HG03280 (cell line): ENCODE data around the gene STIM1.

Source experiments
- ATAC-seq: cut with Tn5 transposase; IDR thresholded peaks from one replicate; pipeline ENCODE4 v1.9.1; 2021; ENCODE audit warnings: mild to moderate bottlenecking, moderate library complexity; ENCODE audit not compliant: unreplicated experiment

Gene STIM1

GRCh38 chr11:4060182-4060923, 204.9 kb downstream of the STIM1 start:
- no peak for ATAC-seq

GRCh38 chr11:4061700-4062099, 206.2 kb downstream of the STIM1 start:
- no peak for ATAC-seq

- ATAC-seq, result no peak
Observed at GRCh38 chr11:4063348-4063747, 207.9 kb downstream of the STIM1 start.

- ATAC-seq, result no peak
Observed at GRCh38 chr11:4064278-4064955, 209.0 kb downstream of the STIM1 start.

- ATAC-seq, result no peak
Observed at GRCh38 chr11:4065086-4065485, 209.6 kb downstream of the STIM1 start.

GRCh38 chr11:4065601-4066377, 210.3 kb downstream of the STIM1 start:
- no peak for ATAC-seq

GRCh38 chr11:4066910-4067309, 211.4 kb downstream of the STIM1 start:
- ATAC-seq, result no peak

- ATAC-seq, result no peak
Observed at GRCh38 chr11:4068962-4069361, 213.5 kb downstream of the STIM1 start.

GRCh38 chr11:4071325-4071724, 215.9 kb downstream of the STIM1 start:
- no peak for ATAC-seq

- ATAC-seq, result no peak
Observed at GRCh38 chr11:4071914-4072313, 216.4 kb downstream of the STIM1 start.

- ATAC-seq, result no peak
Observed at GRCh38 chr11:4072668-4073285, 217.3 kb downstream of the STIM1 start.

GRCh38 chr11:4074266-4074665, 218.8 kb downstream of the STIM1 start:
- ATAC-seq, result no peak

GRCh38 chr11:4076774-4077173, 221.3 kb downstream of the STIM1 start:
- no peak for ATAC-seq

GRCh38 chr11:4083198-4083597, 227.7 kb downstream of the STIM1 start:
- no peak for ATAC-seq

GRCh38 chr11:4084406-4085125, 229.1 kb downstream of the STIM1 start:
- ATAC-seq, result no peak

- ATAC-seq, result no peak
Observed at GRCh38 chr11:4085575-4085974, 230.1 kb downstream of the STIM1 start.

GRCh38 chr11:4086575-4087353, 231.3 kb downstream of the STIM1 start:
- no peak for ATAC-seq

GRCh38 chr11:4087551-4087950, 232.1 kb downstream of the STIM1 start:
- no peak for ATAC-seq

- no peak for ATAC-seq
Observed at GRCh38 chr11:4090258-4090657, 234.8 kb downstream of the STIM1 start.

GRCh38 chr11:4092026-4092425, 236.6 kb downstream of the STIM1 start:
- ATAC-seq, result no peak
